SIG-M5 (cell line): ENCODE results near the gene ARHGAP24.

Source experiments
- DNase-seq: peaks from one replicate; lab custom pipeline; 2025; lab: John Stamatoyannopoulos, UW

ARHGAP24 gene

DNA sequence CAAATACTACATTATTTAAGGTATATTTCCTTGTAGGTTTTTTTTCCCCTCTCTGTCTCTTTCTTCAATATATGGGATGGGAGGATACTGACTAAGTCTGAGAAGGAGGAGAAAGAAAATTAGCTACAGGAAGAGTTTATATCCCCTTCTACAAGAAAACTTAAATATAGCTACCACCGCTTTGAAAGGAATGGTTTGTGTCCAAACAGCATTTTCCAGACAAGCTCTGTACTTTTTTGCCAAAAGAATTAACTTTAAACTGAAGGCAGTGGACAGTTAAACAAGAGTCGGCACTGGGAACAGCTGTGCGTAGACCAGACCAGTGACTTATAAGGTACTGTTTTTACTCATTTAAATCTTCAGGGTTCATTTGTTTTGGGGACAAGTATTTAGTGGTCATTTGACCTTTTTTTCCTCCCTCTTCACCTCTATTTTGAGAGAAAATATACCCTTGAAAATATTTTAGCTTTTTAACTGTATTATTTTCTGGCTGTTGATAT lies 303.7 kb downstream of the ARHGAP24 start:
- DNase-seq = no peak

- no peak for DNase-seq
These were observed 304.2 kb downstream of the ARHGAP24 start for GRCh38 chr4:85779165-85779564.

GRCh38 chr4:85780664-85781063 lies 305.7 kb downstream of the ARHGAP24 start:
- DNase-seq = no peak

DNA sequence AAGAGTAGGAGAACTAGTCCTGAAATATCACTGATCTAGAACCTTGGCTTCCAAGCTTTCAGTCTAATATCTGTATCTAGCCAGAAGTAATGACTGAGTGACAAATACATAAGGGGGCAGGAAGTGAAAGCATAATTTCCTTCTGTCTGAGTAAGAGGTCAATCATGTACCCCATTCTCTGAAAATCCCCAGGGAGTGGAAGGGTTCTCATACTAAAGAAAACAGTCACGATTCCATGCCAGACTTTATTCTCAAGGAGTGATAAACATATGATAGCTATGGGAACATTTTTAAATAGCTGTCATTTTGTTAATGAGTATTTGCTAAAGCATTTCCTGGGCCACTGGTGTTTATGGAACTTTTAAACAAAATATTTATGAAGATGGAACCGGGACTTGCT lies 308.5 kb downstream of the ARHGAP24 start:
- DNase-seq = no peak

GRCh38 chr4:85783900-85784299 lies 308.9 kb downstream of the ARHGAP24 start:
- no peak for DNase-seq

DNA sequence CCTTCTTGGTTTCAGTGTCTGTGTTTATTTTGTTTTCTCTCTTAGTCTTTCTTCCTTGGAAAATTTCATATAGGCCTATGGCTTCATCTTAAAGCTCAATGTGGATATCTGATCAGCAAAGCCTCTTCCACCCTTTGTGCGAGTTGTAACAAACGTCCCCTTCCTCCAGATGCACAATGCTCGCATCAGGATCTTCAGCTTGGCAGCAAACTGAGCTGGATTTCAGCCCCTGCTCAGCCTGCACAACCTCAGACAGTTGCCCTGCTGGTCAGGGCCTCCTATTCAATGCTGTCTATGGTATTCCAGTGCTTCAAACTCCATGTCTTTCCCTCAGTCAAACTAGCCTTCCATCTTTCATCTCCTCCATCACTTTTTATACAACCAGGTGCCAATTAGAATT lies 309.4 kb downstream of the ARHGAP24 start:
- no peak for DNase-seq

- no peak for DNase-seq
These were observed 310.0 kb downstream of the ARHGAP24 start for GRCh38 chr4:85784947-85785346.

DNA sequence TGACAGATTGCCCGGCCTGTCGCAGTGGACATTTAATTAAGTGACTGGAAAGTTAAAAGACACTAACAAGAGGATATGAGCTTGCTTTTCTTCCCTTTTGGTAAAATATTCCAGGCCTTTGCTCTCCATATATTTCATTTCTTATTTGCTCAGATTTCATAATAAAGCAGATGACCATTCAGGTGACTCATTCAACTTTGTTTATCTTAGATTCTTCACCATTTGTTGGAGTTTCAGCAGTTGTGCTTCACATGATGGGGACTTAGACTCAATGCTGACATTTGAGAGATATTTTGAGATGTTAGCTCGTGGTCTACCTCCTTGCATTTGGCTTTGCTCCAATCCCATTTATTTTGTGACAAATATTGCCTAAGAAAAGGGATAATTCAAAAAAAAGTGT lies 312.2 kb downstream of the ARHGAP24 start:
- no peak for DNase-seq

DNA sequence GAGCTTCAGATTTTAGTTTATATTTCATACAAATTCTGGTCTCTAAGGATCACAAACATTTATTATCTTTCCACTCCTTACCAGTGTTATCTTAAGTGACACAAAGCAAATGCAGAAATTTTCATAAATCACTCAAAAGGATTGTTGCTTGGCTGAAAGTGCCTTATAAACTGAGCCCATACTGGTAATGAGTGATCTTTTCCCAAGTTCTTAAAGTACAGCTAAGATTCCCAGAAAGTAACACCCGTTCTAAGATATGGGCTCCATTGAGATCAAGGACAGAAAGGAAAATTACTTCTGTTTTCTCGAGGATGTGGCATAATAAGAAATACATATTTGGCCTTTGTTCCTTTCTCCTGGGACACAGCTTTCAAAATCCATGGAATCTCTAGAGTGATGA lies 313.7 kb downstream of the ARHGAP24 start:
- DNase-seq = no peak

GRCh38 chr4:85789241-85789640 lies 314.3 kb downstream of the ARHGAP24 start:
- no peak for DNase-seq

DNA sequence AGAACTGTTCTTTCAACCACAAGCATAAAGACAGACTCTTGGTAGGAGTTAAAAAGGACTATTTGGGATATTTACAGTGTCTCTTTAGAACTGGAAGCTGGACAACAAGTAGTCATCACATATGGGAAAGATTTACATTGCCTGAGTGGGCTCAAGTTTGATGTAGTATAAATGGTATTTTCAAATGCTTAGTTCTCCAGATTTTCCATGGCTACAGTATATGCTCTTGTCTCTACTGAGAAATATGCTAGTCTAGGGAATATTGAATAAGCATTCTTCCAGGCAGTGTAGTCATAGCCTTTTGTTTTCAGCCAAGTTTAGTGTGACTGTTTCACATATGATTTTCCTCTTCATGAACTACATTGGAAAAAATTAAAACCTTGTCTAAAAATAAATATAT lies 315.6 kb downstream of the ARHGAP24 start:
- DNase-seq = no peak

DNA sequence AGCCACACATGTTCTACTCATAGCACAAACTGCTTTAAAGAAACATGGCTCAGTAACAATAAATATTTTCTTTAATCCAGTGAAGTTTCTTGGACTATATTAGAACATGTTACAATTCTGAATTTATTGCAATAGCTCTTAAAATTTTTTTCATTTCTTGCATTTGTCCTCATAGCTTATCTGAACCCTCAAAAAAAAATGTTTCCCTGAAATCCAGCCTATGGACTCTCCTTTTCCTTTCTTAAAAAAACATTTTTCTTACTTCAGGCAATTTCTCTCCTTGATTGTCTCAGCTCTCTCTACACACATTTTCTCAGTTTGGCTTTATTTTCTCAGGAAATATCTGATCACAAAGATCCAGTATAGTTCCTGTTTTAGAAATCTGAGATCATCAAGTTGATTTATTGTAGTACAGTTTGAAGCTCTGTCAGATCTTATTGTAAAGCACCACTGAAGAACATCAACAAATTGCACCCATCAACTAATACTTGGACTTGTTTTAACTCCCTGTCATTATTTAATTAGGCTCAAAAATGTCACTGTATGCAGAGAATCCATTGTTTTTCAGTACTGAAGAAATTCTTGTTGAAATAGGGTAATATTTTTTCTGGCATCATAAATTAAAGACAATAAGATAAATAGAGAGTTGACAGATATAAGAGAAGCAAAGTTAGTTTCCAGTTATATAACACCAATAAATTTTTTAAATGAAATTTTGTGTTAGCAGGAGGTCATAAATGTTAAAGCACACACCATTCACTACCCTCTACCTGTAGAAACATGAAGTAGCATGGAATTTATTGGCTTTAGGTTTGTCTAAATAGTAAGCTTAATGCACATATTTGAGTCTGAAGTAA lies 317.7 kb downstream of the ARHGAP24 start:
- DNase-seq = no peak

GRCh38 chr4:85793233-85793585 lies 318.3 kb downstream of the ARHGAP24 start:
- no peak for DNase-seq

- no peak for DNase-seq
These were observed 323.2 kb downstream of the ARHGAP24 start for GRCh38 chr4:85798012-85798770.

DNA sequence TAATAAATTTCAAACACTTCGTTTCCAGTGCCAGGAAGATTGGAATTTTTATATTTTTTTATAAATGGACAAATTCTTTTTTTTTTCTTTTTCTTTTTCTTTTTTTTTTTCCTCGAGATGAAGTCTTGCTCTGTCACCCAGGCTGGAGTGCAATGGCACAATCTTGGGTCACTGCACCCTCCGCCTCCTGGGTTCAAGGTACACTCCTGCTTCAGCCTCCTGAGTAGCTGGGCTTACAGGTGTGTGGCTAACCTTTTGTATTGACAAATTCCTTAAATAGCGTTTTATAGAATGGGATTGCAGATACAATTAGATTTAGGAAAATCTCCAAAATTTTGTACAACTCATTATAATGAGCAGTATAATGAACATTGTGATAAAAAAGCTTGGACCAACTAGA lies 328.9 kb downstream of the ARHGAP24 start:
- no peak for DNase-seq

DNA sequence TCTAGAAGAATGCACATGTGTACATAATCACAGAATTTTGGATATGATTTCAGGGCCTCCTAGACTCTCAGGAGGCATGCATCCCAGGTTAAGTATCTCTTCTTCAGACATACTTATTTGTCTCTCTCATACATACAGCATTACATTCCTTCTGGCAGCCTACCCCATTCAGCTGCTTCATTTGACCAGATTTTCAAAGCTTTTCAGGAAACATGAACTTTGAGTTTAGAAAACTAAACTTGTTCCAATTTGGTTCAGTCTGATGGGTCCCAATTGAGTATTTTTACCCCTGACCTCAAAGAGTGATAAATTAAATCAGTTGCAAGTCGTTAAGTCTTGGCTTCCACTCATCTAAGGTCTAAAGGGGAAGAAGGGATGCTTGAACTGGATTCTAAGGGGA lies 330.9 kb downstream of the ARHGAP24 start:
- DNase-seq = no peak

GRCh38 chr4:85806334-85806733 lies 331.4 kb downstream of the ARHGAP24 start:
- DNase-seq = no peak

- no peak for DNase-seq
These were observed 332.4 kb downstream of the ARHGAP24 start for GRCh38 chr4:85807247-85807950.

- no peak for DNase-seq
These were observed 333.2 kb downstream of the ARHGAP24 start for GRCh38 chr4:85808104-85808503.

- DNase-seq = no peak
These were observed 333.9 kb downstream of the ARHGAP24 start for GRCh38 chr4:85808864-85809263.

- DNase-seq = no peak
These were observed 337.8 kb downstream of the ARHGAP24 start for GRCh38 chr4:85812776-85813175.

- no peak for DNase-seq
These were observed 341.0 kb downstream of the ARHGAP24 start for GRCh38 chr4:85815796-85816459.
